H1 (cell line): Measurements from ENCODE around the gene SCARB2. TPM values are rescaled to one million over a fixed set of nuclear protein-coding genes. Genes with fewer than 3 reads are reported as not detected.

Source experiments
- CTCF ChIA-PET: fragments of 300-600 bp; sonication (Branson Sonifier 250); formaldehyde crosslinking; loops from one replicate; lab custom pipeline; 2021; ENCODE audit not compliant: partially characterized antibody; lab: Charles Lee
- POLR2A ChIA-PET: fragments of 300-600 bp; sonication (Branson Sonifier 250); formaldehyde crosslinking; loops from one replicate; lab custom pipeline; 2021; ENCODE audit warnings: inconsistent platforms; ENCODE audit not compliant: partially characterized antibody; lab: Charles Lee
- DNase-seq, 2 experiments: peaks; one replicate each; pipeline versions ENCODE4 v3.0.0 to v3.0.0-alpha.2; 2010 to 2022; ENCODE audit warnings: low spot score in 2 of 2, low read depth in 1 of 2, mixed read lengths in 1 of 2
- FAIRE-seq: peaks from 2 replicates; lab custom pipeline; 2011; peaks lifted over from hg19 to GRCh38; lab: Jason Lieb, UNC
- H2AFZ ChIP-seq: 2 replicates; pipeline ENCODE4 v1.8.1; 2012; ENCODE audit warnings: low read length, inconsistent platforms
- H2AK5ac ChIP-seq: 2 replicates; pipeline ENCODE4 v1.6.1; 2013; ENCODE audit warnings: low read depth, low read length
- H2BK120ac ChIP-seq: replicated peaks from 2 replicates; pipeline ENCODE3; 2013; ENCODE audit warnings: low read depth, low read length, inconsistent platforms
- H2BK12ac ChIP-seq: 2 replicates; pipeline ENCODE4 v1.6.1; 2013; ENCODE audit warnings: low read depth, low read length
- H2BK15ac ChIP-seq: 2 replicates; pipeline ENCODE4 v1.6.1; 2013; ENCODE audit warnings: low read length
- H2BK20ac ChIP-seq: 2 replicates; pipeline ENCODE4 v1.6.1; 2013; ENCODE audit warnings: low read length
- H2BK5ac ChIP-seq: 2 replicates; pipeline ENCODE4 v1.6.1; 2013; ENCODE audit warnings: low read depth, low read length
- H3K14ac ChIP-seq: 2 replicates; pipeline ENCODE4 v1.6.1; 2013; ENCODE audit warnings: inconsistent platforms; ENCODE audit not compliant: insufficient read length
- H3K18ac ChIP-seq: 2 replicates; pipeline ENCODE4 v1.6.1; 2013; ENCODE audit warnings: low read length; ENCODE audit errors: extremely low read depth
- H3K23ac ChIP-seq: 2 replicates; pipeline ENCODE4 v1.6.1; 2013; ENCODE audit warnings: inconsistent platforms; ENCODE audit not compliant: insufficient read length
- H3K23me2 ChIP-seq: 2 replicates; pipeline ENCODE4 v1.6.1; 2013; ENCODE audit warnings: low read depth, low read length
- H3K27ac ChIP-seq: 2 replicates; pipeline ENCODE4 v1.6.1; 2011; ENCODE audit warnings: low read depth, low read length, inconsistent platforms
- H3K27me3 ChIP-seq, 4 experiments: replicated peaks in 1 of 4; 1 replicate in 1 of 4; 2 replicates in 3 of 4; pipeline versions ENCODE4 v1.6.1 to v1.8.1; 2011 to 2013; ENCODE audit warnings: low read length in 3 of 4, mild to moderate bottlenecking in 3 of 4, inconsistent platforms in 2 of 4, mixed read lengths in 2 of 4, moderate library complexity in 1 of 4; ENCODE audit not compliant: control insufficient read depth in 3 of 4, insufficient read depth in 3 of 4; ENCODE audit errors: extremely low read depth in 1 of 4
- H3K36me3 ChIP-seq, 4 experiments: 2 replicates each; pipeline versions ENCODE4 v1.6.1 to v1.8.1; 2011 to 2013; ENCODE audit warnings: mild to moderate bottlenecking in 4 of 4, low read length in 3 of 4, moderate library complexity in 2 of 4, control low read depth in 1 of 4, inconsistent platforms in 1 of 4; ENCODE audit not compliant: insufficient read depth in 4 of 4, control insufficient read depth in 2 of 4
- H3K4ac ChIP-seq: replicated peaks from 2 replicates; pipeline ENCODE3; 2013; ENCODE audit warnings: low read length, low read depth, mixed read lengths, inconsistent platforms; ENCODE audit not compliant: insufficient read length
- H3K4me1 ChIP-seq, 4 experiments: replicated peaks in 1 of 4; 1 replicate in 1 of 4; 2 replicates in 3 of 4; pipeline versions ENCODE4 v1.6.1 to v1.8.1; 2011 to 2013; ENCODE audit warnings: low read length in 3 of 4, inconsistent platforms in 2 of 4, mixed read lengths in 1 of 4; ENCODE audit not compliant: insufficient read depth in 4 of 4, control insufficient read depth in 3 of 4
- H3K4me2 ChIP-seq, 2 experiments: 2 replicates each; pipeline versions ENCODE4 v1.6.1 to v1.8.1; 2011 to 2013; ENCODE audit warnings: low read depth in 2 of 2, low read length in 2 of 2, control low read depth in 1 of 2, inconsistent platforms in 1 of 2, mild to moderate bottlenecking in 1 of 2; ENCODE audit not compliant: insufficient read depth in 1 of 2
- H3K4me3 ChIP-seq, 4 experiments: fragments of 200-600, 300-600 bp in 1 of 4; sonication (generic), shearing (Covaris generic), sonication (Bioruptor Twin) in 1 of 4; 2 replicates each; pipeline versions ENCODE4 v1.5.1 to v1.8.1; 2011 to 2016; ENCODE audit warnings: low read length in 4 of 4, low read depth in 3 of 4, control low read depth in 2 of 4, inconsistent platforms in 2 of 4, mild to moderate bottlenecking in 2 of 4, mixed read lengths in 1 of 4, moderate library complexity in 1 of 4; ENCODE audit not compliant: insufficient read depth in 2 of 4; ENCODE audit errors: extremely low read depth in 1 of 4
- H3K56ac ChIP-seq: replicated peaks from 2 replicates; pipeline ENCODE3; 2013; ENCODE audit warnings: low read depth, mild to moderate bottlenecking, mixed read lengths, low read length, inconsistent platforms; ENCODE audit not compliant: insufficient read length
- H3K79me1 ChIP-seq: 2 replicates; pipeline ENCODE4 v1.6.1; 2013; ENCODE audit warnings: low read depth, low read length, control low read depth
- H3K79me2 ChIP-seq, 2 experiments: 2 replicates each; pipeline versions ENCODE4 v1.6.1 to v1.8.1; 2012 to 2013; ENCODE audit warnings: low read length in 2 of 2, mild to moderate bottlenecking in 2 of 2, inconsistent platforms in 1 of 2; ENCODE audit not compliant: insufficient read depth in 2 of 2, control insufficient read depth in 1 of 2
- H3K9ac ChIP-seq, 4 experiments: replicated peaks in 1 of 4; 1 replicate in 1 of 4; 2 replicates in 3 of 4; pipeline versions ENCODE4 v1.6.1 to v1.8.1; 2011 to 2013; ENCODE audit warnings: low read depth in 3 of 4, low read length in 3 of 4, control low read depth in 2 of 4, mild to moderate bottlenecking in 2 of 4, moderate library complexity in 2 of 4, inconsistent platforms in 1 of 4; ENCODE audit errors: extremely low read depth in 1 of 4
- H3K9me3 ChIP-seq, 2 experiments: 2 replicates each; pipeline versions ENCODE4 v1.6.1 to v1.8.1; 2012 to 2013; ENCODE audit warnings: mild to moderate bottlenecking in 2 of 2, moderate library complexity in 2 of 2, control low read depth in 1 of 2, inconsistent platforms in 1 of 2, low read depth in 1 of 2, low read length in 1 of 2, mixed read lengths in 1 of 2; ENCODE audit not compliant: insufficient read depth in 2 of 2
- H4K20me1 ChIP-seq, 2 experiments: replicated peaks in 1 of 2; 2 replicates each; pipeline versions ENCODE3 to v1.8.1; 2011 to 2013; ENCODE audit warnings: inconsistent platforms in 2 of 2, low read length in 2 of 2, mild to moderate bottlenecking in 1 of 2; ENCODE audit not compliant: insufficient read depth in 2 of 2, control insufficient read depth in 1 of 2
- H4K5ac ChIP-seq: 2 replicates; pipeline ENCODE4 v1.6.1; 2013; ENCODE audit warnings: low read length, low read depth, mixed read lengths, inconsistent platforms; ENCODE audit not compliant: insufficient read length
- H4K8ac ChIP-seq: 2 replicates; pipeline ENCODE4 v1.8.0; 2013; ENCODE audit warnings: mild to moderate bottlenecking, moderate library complexity, low read length, inconsistent platforms; ENCODE audit not compliant: insufficient read depth; ENCODE audit errors: extremely low read depth
- H4K91ac ChIP-seq: replicated peaks from 2 replicates; pipeline ENCODE3; 2013; ENCODE audit warnings: low read length, mixed read lengths, inconsistent platforms; ENCODE audit not compliant: insufficient read length
- BACH1 ChIP-seq: IDR thresholded peaks from 2 replicates; pipeline ENCODE4 v1.6.1; 2012; ENCODE audit warnings: low read length, improper control_type of control experiment
- CBX8 ChIP-seq: fragments of 300-800, 300-1000 bp; sonication (generic); IDR thresholded peaks from 2 replicates; pipeline ENCODE4 v1.7.1; 2016; ENCODE audit warnings: low read depth, low read length, borderline replicate concordance
- GABPA ChIP-seq: IDR thresholded peaks from 2 replicates; pipeline ENCODE4 v1.6.1; 2011; ENCODE audit warnings: mild to moderate bottlenecking, low read length, moderate library complexity, borderline replicate concordance; ENCODE audit not compliant: insufficient read depth
- HDAC6 ChIP-seq: IDR thresholded peaks from one replicate; pipeline ENCODE4 v1.7.1; 2012; ENCODE audit warnings: low read depth, mild to moderate bottlenecking, inconsistent platforms, low read length, moderate library complexity
- MAFK ChIP-seq: IDR thresholded peaks from 2 replicates; pipeline ENCODE4 v1.6.1; 2012; ENCODE audit warnings: low read depth, mild to moderate bottlenecking, improper control_type of control experiment, low read length
- SAP30 ChIP-seq: fragments of 300-600 bp; sonication (generic); IDR thresholded peaks from 2 replicates; pipeline ENCODE4 v1.7.1; 2012; ENCODE audit warnings: low read length, moderate library complexity, mild to moderate bottlenecking, inconsistent platforms; ENCODE audit not compliant: insufficient read depth, insufficient replicate concordance
- SIRT6 ChIP-seq: IDR thresholded peaks from one replicate; pipeline ENCODE4 v1.7.1; 2012; ENCODE audit warnings: low read length, inconsistent platforms
- SUZ12 ChIP-seq: fragments of 200-600 bp; sonication (generic); IDR thresholded peaks from 2 replicates; pipeline ENCODE4 v1.6.1; 2012; ENCODE audit warnings: mild to moderate bottlenecking, inconsistent platforms, low read length, moderate library complexity, mixed read lengths
- WGBS, 2 experiments: shearing (Covaris generic) in 1 of 2; methylation state at CpG; one replicate each; pipeline versions ENCODE4 v1.1.6 to v1.1.7; 2013 to 2015; ENCODE audit warnings: low lambda C conversion rate in 2 of 2, mixed read lengths in 2 of 2, inconsistent platforms in 1 of 2, low coverage in 1 of 2, missing lambda C conversion rate in 1 of 2; ENCODE audit not compliant: insufficient replicate concordance in 2 of 2, insufficient coverage in 1 of 2, insufficient read length in 1 of 2; ENCODE audit errors: extremely low coverage in 1 of 2, missing lambda C conversion rate in 1 of 2; 5-methylcytosine and 5-hydroxymethylcytosine counted together
- polyA plus RNA-seq, 7 experiments: library from polyadenylated mRNA; depleted of rRNA in 3 of 7; stranded (reverse) in 5 of 7; unstranded in 2 of 7; fragments of >200 nt in 5 of 7; fragments of 200-250 nt in 2 of 7; gene quantifications; 1 replicate in 5 of 7; 2 replicates in 1 of 7; 4 replicates in 1 of 7; pipeline versions ENCODE4 v1.2.1 to v1.2.3, GENCODE V29; 2011 to 2013; ENCODE audit warnings: missing spikeins in 2 of 7, mixed read lengths in 2 of 7
- total RNA-seq: library from RNA; stranded (reverse); fragmentation: NEBNext Ultra II Directional; extraction: Animal tissue kit (Norgen Biotek cat#: 25700); gene quantifications from 2 replicates; pipeline ENCODE4 v1.2.1, GENCODE V29; 2021

Gene SCARB2
- total and polyA plus RNA-seq, 2 of the 8 experiments (the other 6 are each of a cell fraction or from before 2014, with no cell fraction given) = 18.5 to 35.7 TPM

DNA sequence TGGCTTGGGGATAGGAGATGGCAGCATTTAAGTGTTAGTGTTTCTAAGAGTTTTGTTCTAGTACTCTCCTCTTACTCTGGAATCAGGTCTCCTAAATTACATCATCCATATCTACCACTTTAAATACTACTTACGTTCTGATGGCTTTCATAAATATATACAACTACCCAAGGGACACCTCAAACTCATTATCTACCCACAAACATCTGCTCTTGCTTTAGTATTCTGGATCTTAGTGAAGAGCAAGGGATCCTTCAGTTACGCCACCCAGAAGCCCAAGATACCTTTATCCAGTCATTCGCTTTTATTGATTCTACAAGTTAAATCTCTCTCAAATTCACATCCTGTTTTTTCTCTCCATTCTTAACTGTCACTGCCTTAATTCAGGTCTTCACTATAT lies 72.4 kb downstream of the SCARB2 start:
- H3K4ac ChIP-seq = no peak overlapping the region
- H2AFZ ChIP-seq = no peak overlapping the region
- no peak overlapping the region for H2BK120ac ChIP-seq
- no peak overlapping the region for H2BK12ac ChIP-seq
- no peak overlapping the region for H2AK5ac ChIP-seq
- H2BK20ac ChIP-seq = no peak overlapping the region
- H3K27me3 ChIP-seq = no peaks in the 10 kb centered on the region
- no peak overlapping the region for H3K14ac ChIP-seq
- no peak overlapping the region for H3K9ac ChIP-seq
- no peaks in the 10 kb centered on the region for H3K9me3 ChIP-seq
- no peak overlapping the region for H3K23ac ChIP-seq
- H4K5ac ChIP-seq = no peak overlapping the region
- peaks cover 10 to 15% of the 10 kb centered on the region in 2 experiments for H4K20me1 ChIP-seq
- no peak overlapping the region for H4K8ac ChIP-seq
- no peak for FAIRE-seq
- H3K4me3 ChIP-seq = no peak overlapping the region
- peaks cover 9 to 94% of the 10 kb centered on the region in 2 experiments; a peak in 3 of 4 replicates for H3K79me2 ChIP-seq
- no peaks in the 10 kb centered on the region; the same call in 1 of the 2 replicates for H3K79me1 ChIP-seq
- H3K4me2 ChIP-seq = no peak overlapping the region
- DNase-seq = no peak
- CTCF ChIA-PET = interaction anchor here (0.8 kb wide), 1 partner anchor 32 kb away, joined by 3 read pairs; no protein-coding TSS in a partner anchor
- H2BK5ac ChIP-seq = no peak overlapping the region
- POLR2A ChIA-PET = interaction anchor here (0.6 to 1.7 kb wide), 2 partner anchors 18 to 41 kb away, joined by 3 to 5 read pairs; no protein-coding TSS in a partner anchor
- no peak overlapping the region for H3K18ac ChIP-seq
- no peak overlapping the region for H2BK15ac ChIP-seq
- H3K23me2 ChIP-seq = no peaks in the 10 kb centered on the region
- H3K56ac ChIP-seq = no peak overlapping the region
- 93% methylated on average over 3 of the region's 3 CpGs; no CpG with 5 or more reads in 1 of the 2 experiments for WGBS, 2 experiments
- H4K91ac ChIP-seq = no peak overlapping the region
- H3K27ac ChIP-seq = no peak overlapping the region
- H3K36me3 ChIP-seq = peaks cover 13 to 71% (median 52%) of the 10 kb centered on the region in 4 experiments
- H3K4me1 ChIP-seq = no peaks in the 10 kb centered on the region
- no peak for TF ChIP-seq GABPA
- no peak for TF ChIP-seq SIRT6
- no peak for TF ChIP-seq SUZ12
- no peak for TF ChIP-seq SAP30
- no peak for TF ChIP-seq BACH1
- no peak for TF ChIP-seq MAFK
- no peak for TF ChIP-seq CBX8
- no peak for TF ChIP-seq HDAC6
